Measurements from ENCODE around the gene SPNS1.

DNA sequence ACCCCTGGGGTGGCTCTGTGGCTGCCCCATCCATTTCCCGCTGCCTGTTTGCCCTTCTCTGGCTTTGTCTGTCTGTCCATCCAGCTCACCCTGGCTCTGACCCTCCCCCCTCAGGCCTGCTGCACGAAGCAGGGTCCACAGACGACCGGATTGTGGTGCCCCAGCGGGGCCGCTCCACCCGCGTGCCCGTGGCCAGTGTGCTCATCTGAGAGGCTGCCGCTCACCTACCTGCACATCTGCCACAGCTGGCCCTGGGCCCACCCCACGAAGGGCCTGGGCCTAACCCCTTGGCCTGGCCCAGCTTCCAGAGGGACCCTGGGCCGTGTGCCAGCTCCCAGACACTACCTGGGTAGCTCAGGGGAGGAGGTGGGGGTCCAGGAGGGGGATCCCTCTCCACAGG is 9.5 kb downstream of the SPNS1 start:
- TF ChIP-seq, protein P1, sequence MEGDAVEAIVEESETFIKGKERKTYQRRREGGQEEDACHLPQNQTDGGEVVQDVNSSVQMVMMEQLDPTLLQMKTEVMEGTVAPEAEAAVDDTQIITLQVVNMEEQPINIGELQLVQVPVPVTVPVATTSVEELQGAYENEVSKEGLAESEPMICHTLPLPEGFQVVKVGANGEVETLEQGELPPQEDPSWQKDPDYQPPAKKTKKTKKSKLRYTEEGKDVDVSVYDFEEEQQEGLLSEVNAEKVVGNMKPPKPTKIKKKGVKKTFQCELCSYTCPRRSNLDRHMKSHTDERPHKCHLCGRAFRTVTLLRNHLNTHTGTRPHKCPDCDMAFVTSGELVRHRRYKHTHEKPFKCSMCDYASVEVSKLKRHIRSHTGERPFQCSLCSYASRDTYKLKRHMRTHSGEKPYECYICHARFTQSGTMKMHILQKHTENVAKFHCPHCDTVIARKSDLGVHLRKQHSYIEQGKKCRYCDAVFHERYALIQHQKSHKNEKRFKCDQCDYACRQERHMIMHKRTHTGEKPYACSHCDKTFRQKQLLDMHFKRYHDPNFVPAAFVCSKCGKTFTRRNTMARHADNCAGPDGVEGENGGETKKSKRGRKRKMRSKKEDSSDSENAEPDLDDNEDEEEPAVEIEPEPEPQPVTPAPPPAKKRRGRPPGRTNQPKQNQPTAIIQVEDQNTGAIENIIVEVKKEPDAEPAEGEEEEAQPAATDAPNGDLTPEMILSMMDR (IDR thresholded peaks at IDR 0.05; ENCODE audit: low read depth, low read length, missing input control): no peak
- TF ChIP-seq, protein P2, sequence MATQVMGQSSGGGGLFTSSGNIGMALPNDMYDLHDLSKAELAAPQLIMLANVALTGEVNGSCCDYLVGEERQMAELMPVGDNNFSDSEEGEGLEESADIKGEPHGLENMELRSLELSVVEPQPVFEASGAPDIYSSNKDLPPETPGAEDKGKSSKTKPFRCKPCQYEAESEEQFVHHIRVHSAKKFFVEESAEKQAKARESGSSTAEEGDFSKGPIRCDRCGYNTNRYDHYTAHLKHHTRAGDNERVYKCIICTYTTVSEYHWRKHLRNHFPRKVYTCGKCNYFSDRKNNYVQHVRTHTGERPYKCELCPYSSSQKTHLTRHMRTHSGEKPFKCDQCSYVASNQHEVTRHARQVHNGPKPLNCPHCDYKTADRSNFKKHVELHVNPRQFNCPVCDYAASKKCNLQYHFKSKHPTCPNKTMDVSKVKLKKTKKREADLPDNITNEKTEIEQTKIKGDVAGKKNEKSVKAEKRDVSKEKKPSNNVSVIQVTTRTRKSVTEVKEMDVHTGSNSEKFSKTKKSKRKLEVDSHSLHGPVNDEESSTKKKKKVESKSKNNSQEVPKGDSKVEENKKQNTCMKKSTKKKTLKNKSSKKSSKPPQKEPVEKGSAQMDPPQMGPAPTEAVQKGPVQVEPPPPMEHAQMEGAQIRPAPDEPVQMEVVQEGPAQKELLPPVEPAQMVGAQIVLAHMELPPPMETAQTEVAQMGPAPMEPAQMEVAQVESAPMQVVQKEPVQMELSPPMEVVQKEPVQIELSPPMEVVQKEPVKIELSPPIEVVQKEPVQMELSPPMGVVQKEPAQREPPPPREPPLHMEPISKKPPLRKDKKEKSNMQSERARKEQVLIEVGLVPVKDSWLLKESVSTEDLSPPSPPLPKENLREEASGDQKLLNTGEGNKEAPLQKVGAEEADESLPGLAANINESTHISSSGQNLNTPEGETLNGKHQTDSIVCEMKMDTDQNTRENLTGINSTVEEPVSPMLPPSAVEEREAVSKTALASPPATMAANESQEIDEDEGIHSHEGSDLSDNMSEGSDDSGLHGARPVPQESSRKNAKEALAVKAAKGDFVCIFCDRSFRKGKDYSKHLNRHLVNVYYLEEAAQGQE (IDR thresholded peaks at IDR 0.05): no peak
- no peak for TF ChIP-seq JUND (IDR thresholded peaks at IDR 0.05)

Measured in liver (tissue), 3 donors.